ENCODE data around the gene SNX11. TPM values are rescaled to one million over a fixed set of nuclear protein-coding genes. Genes with fewer than 3 reads are reported as not detected.
A peak's percentile ranks its signal among the peaks of the same experiment; 100 is the strongest.

SNX11 gene
- total and polyA plus RNA-seq, 9 of the 15 experiments (the other 6 are each of a cell fraction or from before 2014, with no cell fraction given) = 12.4 to 24.0 (median 16.8) TPM

- WGBS (ENCODE audit: insufficient coverage, low coverage, missing lambda C conversion rate) = 85% methylated on average over 17 of the region's 19 CpGs
- DNase-seq (ENCODE audit: extremely low read depth in 1 of 4, low spot score in 3 of 4) = no peak
- peaks cover 36% of the 10 kb centered on the region for H3K79me2 ChIP-seq (ENCODE audit: control insufficient read depth, insufficient read depth, low read length)
- in situ Hi-C loops (cut with MboI) (no loop called here), intact Hi-C loops (cut with micrococcal nuclease) (no loop called here)
- no peak overlapping the region for H3K27ac ChIP-seq (ENCODE audit: extremely low read depth, low read depth, low read length)
- TF ChIP-seq ADNP (tag; IDR thresholded peaks at IDR 0.05) (no peak), GABPA (tag; conservative IDR thresholded peaks at IDR 0.05; ENCODE audit: low read depth) (0 out of 2 replicates have a peak, but pooled peaks have one; percentile 10)
- H3K36me3 ChIP-seq (ENCODE audit: control insufficient read depth, insufficient read depth, low read length) = peaks cover 6% of the 10 kb centered on the region; the same call in 1 of the 3 replicates
- ChIA-PET CTCF (ENCODE audit: low intra/inter-chr PET ratio) (no interaction called here), POLR2A (interaction anchor here (0.6 kb wide), 1 partner anchor 48 kb away, joined by 5 read pairs; no protein-coding TSS in a partner anchor)
- no peaks in the 10 kb centered on the region for H4K20me1 ChIP-seq (replicated peaks; ENCODE audit: control insufficient read depth, insufficient read depth, low read length)
- ATAC-seq = no peak
- H3K4me2 ChIP-seq (ENCODE audit: insufficient read depth, low read length) = peak overlapping the region; percentile 82; the same call in 1 of the 2 replicates
- no TSS peak for BruUV-seq (replicated peaks)
- H3K9me3 ChIP-seq (replicated peaks; ENCODE audit: control insufficient read depth, insufficient read depth, low read depth, low read length) = 0 out of 2 replicates have a peak, but pooled peaks cover 3% of the 10 kb centered on the region
- H3K9ac ChIP-seq (ENCODE audit: insufficient read depth in 1 of 2, low read depth in 2 of 2, low read length in 2 of 2) = no peak overlapping the region
- H3K9me1 ChIP-seq (ENCODE audit: control insufficient read depth, insufficient read depth, low read length) = no peaks in the 10 kb centered on the region
- no peak for FAIRE-seq
- H3K4me3 ChIP-seq = no peak overlapping the region
- H2AFZ ChIP-seq (ENCODE audit: low read depth, low read length) = peak overlapping the region; percentile 97; the same call in 1 of the 2 replicates
- peaks cover 3 to 25% of the 10 kb centered on the region in 2 experiments; a peak in 3 of 5 replicates for H3K4me1 ChIP-seq (replicated peaks in 1 of 2; ENCODE audit: control insufficient read depth in 2 of 2, insufficient read depth in 2 of 2, low read length in 2 of 2)
- H3K27me3 ChIP-seq (ENCODE audit: control insufficient read depth in 2 of 2, insufficient read depth in 2 of 2, low read length in 2 of 2) = no peaks in the 10 kb centered on the region
These were observed 5.4 kb upstream of the SNX11 start for GRCh38 chr17:48102043-48102750.

Data from K562 (cell line).